GM18519 (cell line): ENCODE results near the gene KLF15.

Experiments
- ATAC-seq: cut with Tn5 transposase; IDR thresholded peaks from one replicate; pipeline ENCODE4 v1.9.1; 2021; ENCODE audit warnings: mild to moderate bottlenecking, moderate library complexity; ENCODE audit not compliant: unreplicated experiment, low FRiP score

KLF15 gene

DNA sequence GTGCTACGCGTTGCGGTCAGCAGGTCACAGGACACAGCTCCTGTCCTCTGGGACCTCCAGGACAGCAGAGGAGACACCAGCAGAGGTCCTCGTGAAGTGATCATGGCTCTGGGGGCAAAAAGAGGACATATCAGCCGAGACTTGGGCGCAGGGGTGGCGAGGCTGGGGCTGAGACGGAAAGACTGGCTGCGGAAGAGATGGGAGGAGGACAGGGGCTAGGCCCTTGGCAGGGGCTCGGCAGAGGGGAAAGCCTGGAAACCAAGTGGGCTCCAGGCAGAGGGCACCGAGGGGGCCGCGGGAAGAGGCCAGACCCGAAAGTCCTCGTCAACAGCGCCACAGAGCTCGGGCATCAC, 32.6 kb upstream of the KLF15 start:
- no peak for ATAC-seq

DNA sequence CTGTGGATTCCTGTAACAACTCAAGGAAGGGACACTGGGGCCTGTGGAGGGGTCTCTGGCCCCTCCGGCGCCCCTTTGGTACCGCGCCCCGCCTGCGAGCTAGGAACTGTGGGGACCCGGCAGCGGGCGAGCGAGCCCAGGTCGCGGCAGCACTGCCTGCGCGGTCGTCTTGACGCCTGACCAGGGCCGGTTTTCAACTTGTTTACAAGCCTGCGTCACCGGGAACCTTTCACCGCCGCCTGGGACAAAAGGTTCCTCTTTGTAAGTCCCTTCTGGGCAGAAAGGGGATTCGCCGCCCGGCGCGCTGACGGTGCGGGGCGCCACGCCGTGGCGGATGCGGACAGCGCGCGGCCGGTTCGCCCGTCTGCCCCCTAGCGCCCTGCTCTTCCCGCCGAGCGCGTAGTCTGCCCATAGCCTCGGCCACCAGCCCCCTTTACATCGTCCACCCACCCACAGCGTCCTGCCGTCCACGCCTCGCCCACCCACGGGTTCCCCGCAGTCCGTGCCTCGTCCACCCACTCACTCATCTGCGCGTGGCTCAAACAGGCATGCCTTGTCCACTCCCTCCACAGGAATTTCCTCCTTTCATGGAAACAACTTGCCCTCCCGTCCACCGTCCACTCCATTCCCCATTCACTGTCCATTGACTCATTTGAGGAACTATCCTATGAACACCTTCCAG, 32.0 kb upstream of the KLF15 start:
- no peak for ATAC-seq

DNA sequence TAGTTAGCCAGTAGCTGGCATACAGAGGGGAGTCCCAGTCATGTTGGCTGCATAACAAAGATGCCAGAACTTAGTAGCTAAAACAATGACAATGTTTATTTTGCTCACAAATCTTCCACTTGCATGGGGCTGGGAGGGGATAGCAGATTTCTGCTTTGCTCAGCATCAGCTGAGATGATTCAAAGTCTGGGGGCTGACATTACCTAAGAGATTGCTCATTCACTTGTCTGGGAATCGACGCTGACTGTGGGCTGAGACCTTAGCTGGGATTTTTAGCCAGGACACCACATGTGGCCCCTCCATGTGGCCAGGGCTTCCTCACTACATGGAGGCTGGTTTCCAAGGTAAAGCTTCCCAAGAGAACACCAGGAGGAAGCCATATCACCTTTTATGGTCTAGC, 24.8 kb upstream of the KLF15 start:
- ATAC-seq: no peak

DNA sequence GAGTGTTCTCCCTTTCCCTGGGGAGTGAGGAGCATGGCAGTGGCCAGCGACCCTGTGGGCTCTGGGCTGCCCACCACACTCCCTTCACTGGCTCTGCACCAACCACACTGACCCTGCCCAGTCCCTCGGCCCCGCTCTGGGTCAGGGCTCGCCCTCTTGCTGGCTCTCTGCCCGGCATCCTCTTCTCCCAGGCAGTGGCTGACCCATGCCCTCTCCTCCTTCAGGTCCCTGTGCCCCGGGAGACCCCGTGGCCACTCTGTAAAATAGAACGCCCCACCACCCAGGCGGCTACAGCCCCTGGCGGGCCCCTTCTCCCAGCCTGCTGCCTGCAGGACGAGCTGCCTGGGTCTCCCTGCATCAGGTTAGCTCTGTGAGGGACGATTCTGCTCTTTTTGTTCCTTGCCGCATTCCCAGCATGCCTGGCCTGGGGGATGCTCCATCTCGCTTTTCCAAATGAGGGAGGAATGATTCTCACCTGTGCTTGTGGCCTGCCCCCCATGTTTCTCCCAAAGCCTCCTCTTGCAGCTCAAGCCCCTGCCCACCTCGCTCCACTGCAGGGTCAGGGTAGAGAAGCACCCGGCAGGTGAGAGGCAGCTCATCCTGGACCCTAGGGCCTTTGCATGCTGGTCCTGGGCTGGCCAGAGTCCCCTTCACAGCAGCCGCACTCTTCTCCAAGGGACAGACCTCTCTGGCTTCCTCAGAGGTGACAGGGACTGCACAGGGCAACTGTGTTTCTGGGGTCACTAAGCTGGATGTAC, 23.0 kb upstream of the KLF15 start:
- ATAC-seq: no peak

DNA sequence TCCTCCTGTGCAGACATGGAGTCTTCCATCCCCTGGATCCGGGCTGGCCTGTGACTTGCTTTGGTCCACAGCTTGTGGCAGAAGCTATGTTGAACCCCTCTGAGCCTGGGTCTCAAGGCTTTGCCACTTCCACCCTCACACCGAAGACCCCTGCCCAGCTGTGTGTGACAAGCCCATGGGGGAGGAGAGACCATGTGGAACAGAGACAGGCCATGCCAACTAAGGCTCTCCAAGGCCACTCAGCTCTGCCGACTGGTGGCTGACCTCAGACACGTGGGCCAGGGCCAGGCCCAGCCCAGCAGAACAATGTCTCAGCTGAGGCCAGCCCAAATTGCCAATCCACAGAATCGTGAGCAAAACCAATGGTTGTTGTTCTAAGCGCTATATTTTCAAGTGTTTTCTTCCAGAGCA, 21.1 kb upstream of the KLF15 start:
- ATAC-seq: no peak

DNA sequence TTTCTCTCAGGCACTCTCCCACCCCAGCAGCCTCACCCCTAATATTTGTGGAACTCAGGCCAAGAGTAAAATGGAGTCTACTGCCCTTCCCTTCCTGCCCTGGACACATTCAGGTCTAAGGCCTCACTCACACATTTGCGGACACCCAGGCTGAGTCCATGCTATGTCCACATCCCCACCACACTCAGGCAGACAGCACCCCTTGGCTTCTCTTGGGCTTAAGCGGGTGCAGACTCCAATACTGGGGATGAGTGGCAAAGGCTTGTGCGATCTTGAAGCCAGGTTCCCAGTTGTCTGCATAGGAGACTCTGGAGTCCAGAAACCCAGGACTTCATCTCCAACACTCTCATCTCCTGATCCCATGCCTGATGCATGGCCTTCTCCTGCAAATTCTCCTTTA, 20.0 kb upstream of the KLF15 start:
- ATAC-seq: no peak

DNA sequence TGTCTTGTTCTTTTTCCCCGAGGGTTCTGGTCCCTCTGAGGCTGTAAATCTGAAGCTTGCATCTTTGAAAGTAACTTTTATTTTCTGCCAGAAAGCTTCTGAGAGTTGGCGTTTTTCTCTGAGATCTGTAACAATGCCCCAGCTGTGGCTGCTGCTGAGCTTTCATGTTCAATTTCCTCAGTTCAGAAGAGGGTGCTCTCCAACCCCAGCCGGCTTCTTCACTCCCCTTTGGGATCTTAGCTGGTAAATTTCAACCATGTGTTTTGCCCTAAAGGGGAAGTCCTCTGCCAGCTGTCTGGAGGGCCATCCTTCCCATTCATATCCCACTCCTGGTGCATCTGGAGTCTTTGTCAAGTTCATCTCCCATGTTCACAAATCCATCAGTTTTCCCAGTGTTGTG, 19.2 kb upstream of the KLF15 start:
- ATAC-seq: no peak

DNA sequence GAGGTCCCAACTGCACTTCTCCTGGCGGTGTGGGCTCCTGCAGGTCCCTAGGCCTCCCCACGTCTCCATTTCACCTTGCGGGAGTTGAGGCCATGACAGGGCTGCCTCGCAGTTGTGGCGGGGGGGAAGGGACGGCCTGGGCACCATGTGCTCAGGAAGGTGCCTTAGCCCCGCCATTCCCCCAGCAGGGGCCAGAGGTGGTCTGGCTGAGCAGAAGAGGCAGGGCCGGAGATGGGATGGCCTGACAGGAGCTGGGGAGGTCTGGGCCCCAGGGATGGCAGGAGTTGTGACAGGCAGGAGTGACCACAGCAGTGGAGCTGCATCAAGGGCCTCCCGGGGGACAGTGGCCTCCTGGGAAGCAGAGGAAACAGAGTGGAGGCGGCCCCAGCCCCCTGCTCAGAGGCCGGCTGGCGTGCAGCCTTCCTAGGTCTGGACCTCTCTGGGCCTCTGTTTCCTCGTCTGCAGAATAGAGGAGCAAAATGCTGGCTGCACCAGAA, 18.7 kb upstream of the KLF15 start:
- ATAC-seq: no peak

DNA sequence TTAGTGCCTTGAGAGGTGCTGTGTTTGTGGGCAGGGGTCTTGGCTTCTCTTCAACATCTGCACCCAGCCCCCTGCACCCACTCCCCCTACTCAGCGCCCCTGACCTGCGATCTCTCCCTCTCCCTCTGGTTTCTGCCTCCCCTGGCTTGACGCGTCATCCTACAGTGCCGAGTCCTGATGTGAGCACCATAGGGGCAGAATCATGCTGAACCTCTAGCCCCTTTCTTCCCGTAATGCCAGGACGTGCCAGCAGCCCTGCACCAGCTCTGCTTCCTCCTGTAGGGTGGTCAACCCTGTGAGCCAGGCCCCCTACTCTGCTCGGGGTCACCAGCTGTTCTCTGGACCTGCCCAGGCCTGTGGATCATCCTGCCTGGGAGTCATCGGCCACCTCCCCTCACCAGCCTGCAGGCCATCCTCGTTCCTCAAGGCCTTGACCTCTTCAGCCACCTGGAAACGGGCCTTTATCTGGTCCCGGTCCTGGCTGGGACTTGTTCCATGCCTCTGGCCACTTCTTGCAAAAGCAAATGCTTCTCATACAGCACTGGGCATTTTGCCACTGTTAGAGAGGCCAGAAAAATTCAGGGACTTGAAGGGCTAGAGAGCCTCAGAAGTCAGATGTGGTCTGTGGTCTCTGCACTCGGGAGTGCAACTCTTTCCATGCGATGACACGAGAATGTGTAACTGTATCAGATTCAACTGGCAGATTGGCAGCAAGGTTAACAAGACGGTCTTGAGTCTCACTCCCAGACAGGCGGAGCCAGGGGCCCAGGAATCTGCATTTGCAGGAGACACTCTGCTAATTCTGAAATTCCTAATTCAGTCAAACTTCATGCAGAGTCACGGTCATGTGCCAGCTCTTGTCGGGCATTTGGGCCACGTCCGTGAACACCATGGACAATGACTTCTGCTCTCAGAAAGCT, 16.7 kb upstream of the KLF15 start:
- ATAC-seq: no peak

DNA sequence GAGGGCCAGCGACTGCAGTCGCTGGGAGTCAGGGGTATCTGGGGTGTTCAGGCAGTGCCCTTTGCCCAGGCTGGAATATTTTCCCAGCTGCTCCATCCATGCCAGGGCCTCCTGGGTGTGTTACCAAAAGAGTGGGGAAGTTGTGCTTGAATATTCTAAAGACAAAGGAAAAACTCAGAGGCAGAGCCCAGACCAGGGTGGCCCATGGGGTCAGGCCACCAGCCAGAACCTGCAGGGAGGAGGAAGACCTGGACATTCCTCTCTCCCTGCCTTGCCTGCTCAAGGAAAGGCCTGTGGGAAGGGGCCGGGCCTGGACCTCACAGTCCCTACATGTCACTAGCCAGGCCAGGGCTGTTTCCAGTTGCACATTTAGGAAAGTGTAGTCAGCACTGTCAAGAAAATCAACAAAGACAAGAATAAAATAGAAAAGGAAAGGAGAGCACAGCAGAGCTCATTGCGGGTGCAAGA, 16.0 kb upstream of the KLF15 start:
- ATAC-seq: no peak

DNA sequence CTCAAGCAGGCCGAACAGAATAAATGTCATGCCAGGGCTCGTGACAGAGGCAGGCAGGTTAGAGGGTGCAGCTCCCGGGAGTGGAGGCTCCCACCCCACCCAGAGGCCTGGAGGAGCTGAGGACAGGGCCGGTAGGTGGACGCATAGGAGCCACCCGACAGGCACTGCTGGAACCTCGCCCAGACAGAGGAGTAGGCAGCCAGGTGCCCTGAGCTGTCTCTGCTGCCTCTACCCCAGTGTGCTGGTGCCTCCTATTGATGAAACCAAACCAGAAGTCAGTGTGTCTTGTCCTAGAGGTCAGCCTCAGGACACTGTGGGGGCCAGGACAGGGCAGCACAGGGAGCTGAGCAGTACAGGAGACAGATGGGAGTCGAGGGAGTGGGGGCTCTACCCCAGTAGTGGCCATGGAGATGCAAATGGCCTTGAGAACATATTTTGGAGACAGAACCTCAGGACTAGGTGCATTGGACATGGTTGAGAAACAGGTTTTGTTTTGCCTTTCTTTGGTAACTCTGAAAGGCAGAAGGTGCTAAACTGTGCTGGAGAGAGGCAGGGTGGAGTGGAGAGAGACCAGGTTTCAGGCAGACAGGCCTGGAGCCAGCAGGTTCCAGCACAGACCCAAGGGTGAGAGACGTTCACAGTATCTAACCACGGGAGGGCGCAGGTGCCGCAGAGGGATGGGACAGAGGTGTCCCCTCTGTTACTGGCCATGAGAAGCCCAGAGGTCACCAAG, 15.4 kb upstream of the KLF15 start:
- no peak for ATAC-seq

DNA sequence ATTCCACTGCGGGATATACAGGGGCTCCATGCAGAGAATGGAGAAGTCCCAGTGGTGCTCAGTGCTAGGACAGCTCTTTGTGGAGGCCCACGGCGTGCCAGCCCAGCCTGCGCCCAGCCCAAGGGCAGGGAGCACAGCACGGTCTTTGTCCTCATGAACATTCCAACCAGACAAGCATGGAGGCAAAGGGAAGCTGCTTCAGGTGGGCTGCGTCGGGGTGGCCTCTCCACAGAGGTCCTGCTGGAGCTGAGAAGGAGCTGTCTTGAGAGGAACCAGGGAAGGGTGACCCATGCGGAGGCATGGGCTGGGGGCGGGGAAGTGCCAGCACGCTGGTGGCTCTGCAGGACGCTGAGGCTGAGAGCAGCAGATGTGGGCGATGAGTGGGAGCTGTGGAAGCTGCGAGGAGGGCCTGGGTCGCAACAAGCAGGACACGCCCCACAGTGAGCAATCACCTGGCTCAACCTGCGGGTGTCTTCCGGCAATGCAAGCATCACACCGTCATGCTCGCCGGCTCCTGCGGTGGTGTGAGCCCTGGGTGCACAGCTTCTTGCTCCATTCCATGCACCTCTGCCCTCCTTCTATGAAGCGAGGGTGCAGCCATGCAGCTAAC, 14.0 kb upstream of the KLF15 start:
- no peak for ATAC-seq

DNA sequence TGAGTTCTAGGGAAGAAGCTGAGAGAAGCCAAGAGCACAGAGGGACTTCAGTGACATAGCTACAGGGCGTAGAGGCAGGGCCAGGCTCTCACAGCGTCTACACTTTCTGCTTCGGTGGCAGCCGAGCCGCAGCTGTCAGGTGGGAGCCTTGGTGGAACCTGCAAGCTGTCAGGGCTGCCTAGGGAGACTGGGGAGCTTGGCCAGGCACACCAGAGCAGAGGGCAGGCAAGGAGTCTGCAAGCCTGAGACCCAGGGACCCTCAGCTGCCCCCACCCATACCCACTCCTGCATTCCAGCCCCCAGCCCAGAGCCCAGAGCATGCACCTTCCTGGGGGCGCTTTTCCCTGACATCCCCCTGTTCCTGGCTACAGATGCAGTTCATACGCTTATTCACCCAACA, 13.4 kb upstream of the KLF15 start:
- ATAC-seq: no peak

DNA sequence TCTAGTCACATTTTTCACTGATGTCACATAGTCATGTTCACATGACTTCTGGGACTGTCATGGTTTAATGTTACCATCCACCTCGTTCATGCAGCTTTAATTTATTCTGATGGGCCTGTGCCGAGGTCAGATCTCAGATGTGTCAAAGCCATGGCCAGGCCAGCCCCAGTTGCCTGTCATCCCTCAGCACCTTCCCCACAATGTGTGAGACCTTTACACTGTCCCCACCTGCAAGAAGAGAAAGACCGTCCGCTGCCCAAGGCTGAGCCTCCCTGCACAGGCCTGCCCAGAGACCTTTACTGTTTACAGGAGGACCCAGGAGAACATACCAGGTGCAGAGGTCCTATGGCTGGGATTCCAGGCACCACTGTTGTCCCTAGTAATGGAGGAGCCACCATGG, 12.8 kb upstream of the KLF15 start:
- ATAC-seq: no peak

DNA sequence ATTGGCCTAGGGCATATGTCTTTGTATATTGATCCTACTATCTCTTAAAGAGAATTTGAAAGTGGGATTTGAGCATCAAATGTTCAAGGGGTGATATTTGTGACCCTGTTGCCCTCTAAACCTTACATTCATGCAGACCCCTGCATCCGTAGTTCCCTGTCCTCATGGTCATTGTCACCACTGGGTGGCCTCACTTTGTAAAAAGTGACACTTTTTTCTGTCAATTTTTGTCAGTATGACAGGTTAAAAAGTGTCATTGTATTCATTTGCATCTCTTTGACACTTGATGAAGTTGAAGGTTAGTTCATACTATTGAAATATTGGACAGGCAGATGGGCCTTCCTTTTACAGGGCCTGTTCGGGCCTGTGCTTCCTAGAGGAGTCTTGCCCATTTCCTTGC, 12.3 kb upstream of the KLF15 start:
- ATAC-seq: no peak

DNA sequence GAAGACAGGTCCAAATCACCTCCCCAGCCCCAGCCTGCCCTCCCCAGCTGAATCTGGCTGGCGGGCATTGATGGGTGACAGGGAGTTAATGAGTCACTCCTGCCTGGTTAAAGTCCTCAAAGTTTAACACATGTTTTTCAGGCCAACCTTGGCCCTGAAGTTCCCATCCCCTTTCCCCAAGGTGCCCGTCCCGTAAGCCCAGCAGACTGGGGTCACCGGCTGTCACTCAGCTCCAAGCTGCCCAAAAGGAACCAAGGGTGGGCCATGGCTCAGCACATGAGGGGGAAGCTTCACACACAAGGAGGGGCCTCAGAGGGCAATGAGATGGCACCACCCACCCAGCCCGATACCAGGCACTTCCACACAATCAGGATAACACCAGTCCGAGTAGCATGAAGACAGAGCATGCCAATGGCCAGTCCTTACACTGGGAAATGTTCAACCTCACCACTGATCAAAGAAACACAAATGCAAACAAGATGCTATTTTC, 10.2 kb upstream of the KLF15 start:
- ATAC-seq: no peak

DNA sequence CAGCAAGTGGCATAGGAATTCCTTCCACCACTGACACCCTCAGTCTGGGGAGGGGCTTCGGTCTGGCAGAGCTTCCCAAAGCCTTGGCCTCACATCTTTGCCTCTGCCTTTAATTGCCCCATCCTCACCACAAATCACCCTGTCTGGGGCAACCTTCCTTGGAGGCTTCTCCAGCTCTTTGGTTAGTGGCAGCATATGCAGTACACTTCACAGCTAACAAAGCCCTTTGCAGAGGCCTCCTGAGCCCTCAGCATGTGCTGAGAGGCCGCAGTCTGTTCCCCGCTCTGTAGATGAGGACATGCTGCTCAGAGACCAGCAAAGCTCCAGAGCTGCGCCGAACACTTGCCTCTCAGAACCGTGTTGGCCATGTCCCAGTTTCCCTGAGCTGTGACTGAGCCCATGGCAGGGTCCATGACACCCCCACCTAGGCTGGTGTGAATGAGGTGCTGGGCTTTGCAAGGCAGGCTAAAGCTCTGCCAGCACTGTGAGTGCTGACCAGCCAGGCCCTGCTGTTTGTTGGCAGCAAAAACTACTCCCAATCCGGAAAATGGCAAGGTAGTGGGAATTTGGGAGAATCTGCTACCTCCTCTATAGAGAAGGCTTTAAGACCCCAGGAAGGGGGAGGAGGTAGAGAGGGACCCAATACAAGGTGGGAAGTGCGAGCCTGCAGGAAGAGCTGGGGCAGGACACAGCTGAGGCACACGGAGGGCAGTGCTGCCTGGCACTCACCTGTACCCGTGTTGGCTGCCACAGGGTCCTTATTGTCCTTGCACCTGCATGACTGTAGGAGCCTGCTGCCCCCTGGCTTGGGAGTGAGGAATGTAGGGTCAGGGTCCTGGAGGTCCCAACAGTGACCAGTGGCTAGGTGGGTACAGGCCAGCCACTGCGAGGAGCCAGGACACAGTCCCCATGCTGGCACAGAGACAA, 8.4 kb upstream of the KLF15 start:
- ATAC-seq: no peak

DNA sequence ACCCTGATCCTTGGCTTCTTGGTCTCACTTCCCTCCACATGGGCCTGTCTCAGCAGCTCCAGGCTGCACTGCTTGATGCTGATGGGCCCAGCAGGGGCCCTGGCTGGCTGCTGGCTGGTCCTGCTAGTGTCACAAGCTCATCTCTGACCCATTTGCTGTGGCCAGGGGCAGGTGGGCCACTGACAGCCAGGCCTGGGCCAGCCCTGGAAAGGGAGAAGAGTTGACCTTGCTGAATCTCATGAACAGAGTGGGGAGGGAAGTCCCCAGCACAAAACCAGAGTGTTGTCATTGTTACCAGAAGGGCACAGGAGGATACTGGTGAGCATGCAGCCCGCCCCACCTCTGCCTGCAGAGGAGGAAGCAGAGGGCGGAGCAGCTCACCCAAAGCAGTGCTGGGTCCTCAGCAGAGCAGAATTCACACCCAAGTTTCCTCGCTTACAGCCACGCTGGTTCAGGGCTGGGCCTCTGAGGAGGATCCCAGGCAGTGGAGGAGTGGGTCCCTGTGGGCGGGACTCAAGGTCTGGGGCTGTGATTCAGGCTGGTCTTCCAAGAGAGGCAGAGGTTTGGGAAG, 7.6 kb upstream of the KLF15 start:
- ATAC-seq: no peak
